OCI-LY3 (cell line): ENCODE data around the gene ANKK1.

Experiments
- CTCF ChIP-seq: fragments of 200-600, 300-600 bp; sonication (generic); IDR thresholded peaks from 2 replicates; pipeline ENCODE4 v1.5.1; 2014; ENCODE audit warnings: antibody characterized with exemption, low read length, low read depth
- EZH2phosphoT487 ChIP-seq: fragments of 200-600 bp; shearing (Covaris generic); IDR thresholded peaks from 2 replicates; pipeline ENCODE4 v1.6.1; 2018; ENCODE audit warnings: antibody characterized with exemption, mixed run types, low read depth

- TF ChIP-seq CTCF (no peak), EZH2phosphoT487 (no peak)
Measured at GRCh38 chr11:113392236-113392921, 4.8 kb downstream of the ANKK1 start.
